HG03354 (cell line): ENCODE measurements around the gene CYLD.

Experiments used
- ATAC-seq: cut with Tn5 transposase; IDR thresholded peaks from one replicate; pipeline ENCODE4 v1.9.1; 2021; ENCODE audit warnings: mild to moderate bottlenecking; ENCODE audit not compliant: unreplicated experiment, poor library complexity, severe bottlenecking

The CYLD gene

DNA sequence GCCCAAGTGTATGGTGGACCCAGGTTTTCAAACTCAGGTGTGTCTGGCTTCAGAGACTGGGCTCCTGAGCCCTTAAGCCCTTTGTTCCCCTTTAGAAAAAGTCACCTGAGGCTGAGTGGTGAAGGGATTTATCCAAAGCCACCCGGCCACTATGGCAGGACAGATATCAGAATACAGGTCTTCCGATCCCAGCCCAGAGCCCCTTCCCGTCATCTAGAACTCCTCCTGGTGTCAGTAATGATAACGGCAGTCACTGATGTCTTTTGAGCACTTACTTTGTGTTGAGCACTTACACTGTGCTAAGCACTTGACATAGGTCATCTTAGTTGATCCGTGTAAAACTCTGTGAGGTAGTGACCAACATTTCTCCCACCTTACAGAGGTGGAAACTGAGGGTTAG is 31.9 kb upstream of the CYLD start:
- ATAC-seq = no peak

DNA sequence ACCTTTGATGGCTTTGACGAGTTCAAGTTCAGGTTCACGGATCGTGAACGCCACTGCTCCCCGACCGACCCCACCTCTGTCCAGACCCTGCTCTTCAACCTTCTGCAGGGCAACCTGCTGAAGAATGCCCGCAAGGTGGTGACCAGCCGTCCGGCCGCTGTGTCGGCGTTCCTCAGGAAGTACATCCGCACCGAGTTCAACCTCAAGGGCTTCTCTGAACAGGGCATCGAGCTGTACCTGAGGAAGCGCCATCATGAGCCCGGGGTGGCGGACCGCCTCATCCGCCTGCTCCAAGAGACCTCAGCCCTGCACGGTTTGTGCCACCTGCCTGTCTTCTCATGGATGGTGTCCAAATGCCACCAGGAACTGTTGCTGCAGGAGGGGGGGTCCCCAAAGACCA is 30.8 kb upstream of the CYLD start:
- no peak for ATAC-seq

DNA sequence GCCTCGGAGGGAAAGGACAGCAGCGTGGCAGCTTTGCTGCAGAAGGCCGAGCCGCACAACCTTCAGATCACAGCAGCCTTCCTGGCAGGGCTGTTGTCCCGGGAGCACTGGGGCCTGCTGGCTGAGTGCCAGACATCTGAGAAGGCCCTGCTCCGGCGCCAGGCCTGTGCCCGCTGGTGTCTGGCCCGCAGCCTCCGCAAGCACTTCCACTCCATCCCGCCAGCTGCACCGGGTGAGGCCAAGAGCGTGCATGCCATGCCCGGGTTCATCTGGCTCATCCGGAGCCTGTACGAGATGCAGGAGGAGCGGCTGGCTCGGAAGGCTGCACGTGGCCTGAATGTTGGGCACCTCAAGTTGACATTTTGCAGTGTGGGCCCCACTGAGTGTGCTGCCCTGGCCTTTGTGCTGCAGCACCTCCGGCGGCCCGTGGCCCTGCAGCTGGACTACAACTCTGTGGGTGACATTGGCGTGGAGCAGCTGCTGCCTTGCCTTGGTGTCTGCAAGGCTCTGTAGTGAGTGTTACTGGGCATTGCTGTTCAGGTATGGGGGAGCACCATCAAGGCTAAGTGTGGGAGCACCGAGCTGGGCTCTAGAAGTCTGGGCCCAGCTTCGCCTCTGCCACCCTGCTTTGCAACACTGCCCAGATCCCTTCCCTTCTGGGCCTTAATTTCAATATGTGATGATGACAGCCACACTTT is 29.9 kb upstream of the CYLD start:
- no peak for ATAC-seq

DNA sequence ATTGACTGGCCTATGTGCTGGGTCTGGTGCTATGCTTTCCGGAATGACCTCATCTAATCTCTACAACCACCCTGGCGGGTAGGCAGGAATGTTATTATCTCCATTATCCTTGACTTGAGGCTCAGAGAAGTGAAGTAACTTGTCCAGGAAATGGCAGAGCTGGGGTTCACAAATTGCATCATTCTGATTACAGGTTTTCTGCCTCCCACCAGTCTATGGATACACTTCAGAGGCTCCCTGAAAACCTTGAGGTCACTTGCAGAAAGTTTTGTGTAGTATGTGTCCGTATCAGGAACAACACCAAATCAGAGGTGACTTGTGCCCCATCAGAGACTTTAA is 29.4 kb upstream of the CYLD start:
- no peak for ATAC-seq

DNA sequence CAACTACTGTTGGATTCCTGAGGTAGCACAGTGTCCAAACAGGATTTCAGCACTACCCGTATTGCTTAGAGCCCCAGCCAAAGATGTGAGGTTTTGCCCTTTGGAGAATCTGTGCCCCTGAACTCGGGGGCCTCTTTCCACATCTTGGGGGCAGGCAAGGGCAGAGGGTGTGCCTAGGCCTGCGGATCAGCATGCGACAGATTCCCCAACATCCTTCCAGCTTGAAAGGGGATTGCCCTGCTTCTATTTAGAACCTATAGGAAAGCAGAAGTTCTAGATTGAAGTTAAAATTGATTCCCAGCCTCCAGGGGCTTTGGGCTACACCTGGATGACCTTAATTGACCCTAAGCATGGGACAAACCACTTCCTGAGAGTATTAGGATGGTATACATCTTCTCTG is 28.9 kb upstream of the CYLD start:
- ATAC-seq = no peak

DNA sequence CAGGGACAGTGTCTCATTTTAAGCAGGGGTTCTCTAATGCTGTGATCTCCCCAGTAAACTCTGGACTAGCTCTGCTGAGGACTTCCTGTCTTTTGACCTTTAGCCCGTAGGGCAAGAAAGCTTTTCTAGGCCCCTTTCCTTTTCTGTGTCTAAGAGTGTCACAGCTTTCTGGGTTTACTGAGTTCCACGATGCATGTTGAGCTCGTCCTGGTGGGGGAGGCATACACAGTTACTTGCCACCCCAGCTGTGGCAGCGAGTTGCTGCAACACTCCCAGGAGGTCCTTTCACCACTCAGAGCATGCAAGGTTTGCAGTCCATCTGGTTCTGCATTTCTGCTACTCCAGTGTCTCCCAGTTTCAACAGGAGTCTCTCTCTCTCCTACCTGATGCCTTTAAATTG is 24.8 kb upstream of the CYLD start:
- no peak for ATAC-seq

DNA sequence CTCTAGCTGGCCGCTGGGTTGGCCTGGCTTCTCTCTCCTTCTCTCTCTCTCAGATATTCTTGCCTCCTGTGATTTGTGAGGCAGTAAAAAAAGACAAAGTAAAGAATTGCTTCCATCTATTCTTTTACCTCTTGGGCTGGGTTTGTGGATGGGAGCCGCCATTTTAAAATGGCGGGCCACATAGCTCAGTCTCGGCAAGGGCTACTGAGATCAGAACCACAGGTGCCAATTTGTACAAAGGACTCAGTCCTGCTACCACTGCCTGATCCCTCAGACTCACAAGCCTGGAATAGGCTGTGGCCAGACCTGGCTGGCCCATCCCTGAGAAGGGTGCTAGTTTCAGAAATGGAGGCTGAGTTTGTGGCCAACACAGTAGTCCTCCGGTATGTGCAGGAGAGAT is 24.4 kb upstream of the CYLD start:
- ATAC-seq = no peak

DNA sequence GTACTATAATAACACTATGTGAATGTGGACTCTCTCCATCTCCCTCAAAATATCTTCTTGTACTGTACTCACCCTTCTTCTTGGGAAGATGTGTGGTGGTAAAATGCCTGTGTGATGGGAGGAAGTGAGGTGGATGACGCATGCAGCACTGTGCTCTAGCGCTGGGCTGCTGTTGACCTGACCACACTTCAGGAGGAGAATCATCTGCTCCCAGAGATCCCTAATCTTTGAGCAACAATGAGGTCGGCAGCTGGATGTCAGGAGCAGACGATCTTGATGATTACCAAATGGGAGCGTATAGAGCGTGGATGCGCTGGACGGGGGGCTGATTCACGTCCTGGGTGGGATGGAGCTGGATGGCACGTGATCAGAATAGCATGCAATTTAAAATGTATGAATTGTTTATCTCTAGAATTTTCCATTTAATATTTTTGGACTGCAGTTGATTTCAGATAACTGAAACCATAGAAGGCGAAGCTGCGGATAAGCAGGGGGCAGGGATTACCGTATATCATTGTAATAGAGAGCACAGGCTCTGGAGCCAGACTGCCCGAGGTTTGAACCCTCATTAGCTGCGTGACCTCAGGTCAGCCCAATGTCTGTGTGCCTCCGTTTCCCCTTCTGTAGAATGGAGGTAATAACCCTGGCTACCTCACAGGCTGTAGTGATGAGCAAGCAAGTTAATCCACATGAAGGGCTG is 23.7 kb upstream of the CYLD start:
- no peak for ATAC-seq

DNA sequence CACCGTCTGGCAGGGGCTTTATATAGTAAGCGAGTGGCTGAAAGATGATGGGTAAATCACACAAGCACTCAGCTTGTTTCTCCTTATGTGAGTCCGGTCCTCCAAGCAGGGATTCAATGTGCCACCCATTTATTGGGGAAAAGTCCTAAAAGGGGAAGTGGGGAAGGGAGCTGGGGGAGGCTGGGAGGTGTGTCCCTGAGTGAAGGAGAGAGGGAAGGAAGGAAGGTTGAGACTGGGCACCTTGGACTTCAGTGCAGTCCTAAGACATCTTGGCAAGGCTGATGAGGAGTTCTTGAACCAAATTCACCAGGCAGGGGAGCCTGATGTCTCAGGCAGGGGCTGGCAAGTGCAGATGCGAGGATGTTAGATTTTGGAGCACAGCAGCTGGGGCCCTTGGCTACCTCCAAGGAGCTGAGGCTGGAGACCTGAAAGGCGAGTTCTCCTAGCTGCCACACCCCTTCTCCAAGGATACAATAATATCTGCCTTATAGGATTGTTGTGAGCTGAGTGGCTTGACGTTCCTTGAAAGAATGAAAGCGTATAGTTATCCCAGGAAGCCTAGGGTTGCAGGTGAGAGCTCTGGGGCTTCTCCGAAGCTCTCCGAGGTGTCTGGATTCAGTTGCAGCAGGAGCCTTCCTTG is 23.0 kb upstream of the CYLD start:
- no peak for ATAC-seq

DNA sequence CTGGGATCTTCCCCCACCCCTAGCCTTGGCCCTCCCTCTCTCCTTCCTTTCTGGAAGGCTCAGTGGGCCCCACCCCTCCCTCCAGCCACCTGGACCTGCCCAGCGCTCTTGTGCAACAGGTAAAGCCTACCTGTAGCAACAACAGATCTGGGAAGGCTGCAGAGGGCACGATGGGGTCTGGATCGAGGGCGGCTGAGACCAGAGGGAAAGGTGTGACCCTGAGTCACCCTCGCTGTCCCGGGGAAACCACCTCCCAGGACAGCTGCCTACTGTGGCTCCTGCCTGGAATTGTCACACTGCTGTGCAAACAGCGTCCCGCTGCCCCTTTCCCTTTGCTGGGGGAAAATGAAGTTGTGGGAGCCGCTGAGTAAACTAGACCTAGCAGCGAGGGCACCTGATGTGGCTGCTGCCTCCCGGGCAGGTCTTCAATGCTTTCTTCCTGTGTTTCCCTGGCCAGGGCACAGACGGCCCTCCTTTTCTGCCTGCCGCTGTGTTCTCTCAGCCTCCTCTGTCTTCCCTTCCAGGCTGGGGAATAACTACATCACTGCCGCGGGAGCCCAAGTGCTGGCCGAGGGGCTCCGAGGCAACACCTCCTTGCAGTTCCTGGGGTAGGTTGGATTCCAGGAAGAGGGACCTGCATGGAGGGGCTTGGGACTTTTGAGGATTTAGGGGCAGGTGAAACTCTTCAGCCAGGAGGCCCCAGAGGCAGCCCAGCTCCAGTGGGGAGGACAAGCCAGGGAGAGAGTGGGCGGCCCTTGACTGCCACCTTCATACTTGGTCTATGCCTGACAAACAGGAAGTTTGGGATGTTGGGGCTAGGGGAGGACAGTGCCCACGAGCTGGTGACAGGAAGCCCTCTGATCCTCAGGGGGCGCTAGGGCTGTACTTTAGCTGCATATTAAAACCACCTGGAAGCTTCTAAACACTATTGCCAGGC is 22.2 kb upstream of the CYLD start:
- ATAC-seq = no peak

DNA sequence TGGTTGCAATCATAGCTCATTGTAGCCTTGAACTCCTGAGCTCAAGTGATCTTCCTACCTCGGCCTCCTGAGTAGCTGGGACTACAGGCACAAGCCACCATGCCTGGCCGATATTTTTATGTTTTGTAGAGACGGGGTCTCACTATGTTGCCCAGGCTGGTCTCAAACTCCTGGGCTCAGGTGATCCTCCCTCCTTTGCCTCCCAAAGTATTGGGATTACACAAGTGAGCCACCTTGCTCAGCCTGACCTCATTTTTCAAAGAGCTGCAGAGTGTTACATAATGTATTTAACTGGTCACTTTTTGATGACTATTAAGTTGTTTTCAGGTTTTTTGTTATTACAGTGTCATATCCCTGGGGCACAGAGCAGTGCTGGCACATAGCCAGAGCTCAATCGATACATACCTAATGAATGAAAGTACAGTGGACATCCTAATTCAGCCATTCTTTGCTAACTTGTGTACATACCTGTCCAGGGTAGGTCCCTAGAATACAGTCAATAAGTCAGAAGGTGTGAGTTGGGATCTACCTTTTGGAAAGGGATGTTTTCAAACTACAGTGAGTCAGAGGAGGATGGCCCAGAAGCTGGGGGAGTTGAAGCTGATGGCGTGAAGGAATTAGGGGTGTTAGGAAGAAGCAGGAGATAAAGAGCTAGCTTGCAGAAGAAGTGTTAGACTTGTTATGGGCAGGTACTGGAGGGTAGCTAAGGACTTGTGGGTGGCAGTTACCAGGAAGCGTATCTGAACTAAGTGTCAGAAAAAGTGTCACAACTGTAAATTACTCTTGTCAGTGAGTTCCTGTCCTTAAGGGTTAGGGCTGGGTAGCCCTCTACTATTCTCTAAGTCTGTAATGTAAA is 20.1 kb upstream of the CYLD start:
- no peak for ATAC-seq

DNA sequence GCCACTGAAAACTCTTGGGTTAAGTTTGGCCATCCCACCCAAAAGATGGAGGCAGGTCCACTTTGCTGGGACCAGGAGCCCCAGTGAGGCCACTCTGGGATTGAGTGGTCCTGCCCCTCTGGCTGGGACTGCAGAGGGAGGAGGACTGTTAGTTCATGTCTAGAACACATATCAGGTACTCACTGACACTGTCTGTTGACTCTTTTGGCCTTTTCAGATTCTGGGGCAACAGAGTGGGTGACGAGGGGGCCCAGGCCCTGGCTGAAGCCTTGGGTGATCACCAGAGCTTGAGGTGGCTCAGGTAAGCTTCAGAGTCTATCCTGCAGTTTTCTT is 19.5 kb upstream of the CYLD start:
- no peak for ATAC-seq

DNA sequence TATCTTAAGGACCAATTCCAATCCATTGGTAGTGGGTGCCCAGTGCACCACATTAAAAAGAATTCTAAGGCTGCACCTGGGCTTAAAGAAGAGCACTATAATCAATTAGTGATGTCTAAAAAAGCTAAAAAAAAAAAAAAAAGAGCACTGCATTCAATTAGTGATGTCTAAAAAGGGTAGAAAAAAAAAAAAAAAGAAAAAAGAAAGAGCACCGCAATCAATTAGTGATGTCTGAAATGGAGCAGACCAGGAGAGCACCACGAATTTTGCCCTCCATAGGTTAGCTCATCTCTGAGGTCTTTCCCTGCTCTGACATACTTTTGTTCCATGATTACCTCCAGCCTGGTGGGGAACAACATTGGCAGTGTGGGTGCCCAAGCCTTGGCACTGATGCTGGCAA is 18.9 kb upstream of the CYLD start:
- ATAC-seq = no peak

DNA sequence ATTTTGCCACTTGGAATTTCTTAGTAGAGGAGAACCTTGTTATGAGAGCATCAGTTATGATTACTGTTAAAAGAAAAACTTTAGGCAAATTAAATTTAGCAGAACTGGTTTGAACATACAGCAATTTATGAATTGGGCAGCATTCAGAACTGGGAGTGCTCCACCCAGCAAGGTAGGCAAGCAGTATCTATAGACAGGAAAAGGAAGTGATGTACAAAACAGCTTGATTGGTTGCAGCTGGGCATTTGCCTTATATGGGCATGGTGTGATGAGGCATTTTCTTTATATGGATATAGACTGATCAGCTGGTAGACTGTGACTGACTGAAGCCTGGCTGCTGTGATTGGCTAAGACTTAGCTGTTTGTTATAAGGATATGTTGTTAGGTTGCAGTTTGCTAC is 17.6 kb upstream of the CYLD start:
- no peak for ATAC-seq

DNA sequence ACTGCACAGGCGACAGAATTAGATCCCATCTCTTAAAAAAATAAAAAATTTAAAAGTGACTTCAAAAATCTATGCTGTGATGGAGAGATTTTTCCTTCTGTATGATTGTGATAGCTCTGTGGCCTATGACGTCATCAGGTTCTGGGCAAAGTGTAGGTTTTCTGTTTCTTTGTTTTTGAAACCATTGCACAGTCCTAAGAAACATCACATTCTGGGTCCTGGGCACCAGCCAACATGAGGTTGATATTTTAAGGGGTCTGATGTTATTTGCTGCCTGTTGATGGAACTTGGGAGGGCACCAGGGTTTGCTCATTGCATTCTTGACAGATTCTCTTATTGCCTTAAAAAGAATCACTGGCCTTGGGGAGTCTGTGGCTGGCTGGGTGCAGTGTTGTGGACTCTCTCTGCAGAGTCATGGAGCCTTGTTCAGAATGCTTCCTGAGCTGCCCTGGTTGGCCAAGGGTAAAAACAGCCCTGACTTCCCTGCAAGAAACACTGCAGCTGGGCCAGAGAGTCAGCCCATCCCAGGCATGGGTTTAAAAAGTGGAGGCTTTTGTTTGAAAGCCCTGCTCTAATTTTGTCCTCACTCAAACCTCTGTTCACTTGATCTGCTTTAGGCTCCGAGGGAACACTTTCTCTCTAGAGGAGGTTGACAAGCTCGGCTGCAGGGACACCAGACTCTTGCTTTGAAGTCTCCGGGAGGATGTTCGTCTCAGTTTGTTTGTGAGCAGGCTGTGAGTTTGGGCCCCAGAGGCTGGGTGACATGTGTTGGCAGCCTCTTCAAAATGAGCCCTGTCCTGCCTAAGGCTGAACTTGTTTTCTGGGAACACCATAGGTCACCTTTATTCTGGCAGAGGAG is 10.5 kb upstream of the CYLD start:
- ATAC-seq = no peak

DNA sequence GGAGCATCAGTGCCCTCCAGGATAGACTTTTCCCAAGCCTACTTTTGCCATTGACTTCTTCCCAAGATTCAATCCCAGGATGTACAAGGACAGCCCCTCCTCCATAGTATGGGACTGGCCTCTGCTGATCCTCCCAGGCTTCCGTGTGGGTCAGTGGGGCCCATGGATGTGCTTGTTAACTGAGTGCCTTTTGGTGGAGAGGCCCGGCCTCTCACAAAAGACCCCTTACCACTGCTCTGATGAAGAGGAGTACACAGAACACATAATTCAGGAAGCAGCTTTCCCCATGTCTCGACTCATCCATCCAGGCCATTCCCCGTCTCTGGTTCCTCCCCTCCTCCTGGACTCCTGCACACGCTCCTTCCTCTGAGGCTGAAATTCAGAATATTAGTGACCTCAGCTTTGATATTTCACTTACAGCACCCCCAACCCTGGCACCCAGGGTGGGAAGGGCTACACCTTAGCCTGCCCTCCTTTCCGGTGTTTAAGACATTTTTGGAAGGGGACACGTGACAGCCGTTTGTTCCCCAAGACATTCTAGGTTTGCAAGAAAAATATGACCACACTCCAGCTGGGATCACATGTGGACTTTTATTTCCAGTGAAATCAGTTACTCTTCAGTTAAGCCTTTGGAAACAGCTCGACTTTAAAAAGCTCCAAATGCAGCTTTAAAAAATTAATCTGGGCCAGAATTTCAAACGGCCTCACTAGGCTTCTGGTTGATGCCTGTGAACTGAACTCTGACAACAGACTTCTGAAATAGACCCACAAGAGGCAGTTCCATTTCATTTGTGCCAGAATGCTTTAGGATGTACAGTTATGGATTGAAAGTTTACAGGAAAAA is 9.7 kb upstream of the CYLD start:
- ATAC-seq = no peak

DNA sequence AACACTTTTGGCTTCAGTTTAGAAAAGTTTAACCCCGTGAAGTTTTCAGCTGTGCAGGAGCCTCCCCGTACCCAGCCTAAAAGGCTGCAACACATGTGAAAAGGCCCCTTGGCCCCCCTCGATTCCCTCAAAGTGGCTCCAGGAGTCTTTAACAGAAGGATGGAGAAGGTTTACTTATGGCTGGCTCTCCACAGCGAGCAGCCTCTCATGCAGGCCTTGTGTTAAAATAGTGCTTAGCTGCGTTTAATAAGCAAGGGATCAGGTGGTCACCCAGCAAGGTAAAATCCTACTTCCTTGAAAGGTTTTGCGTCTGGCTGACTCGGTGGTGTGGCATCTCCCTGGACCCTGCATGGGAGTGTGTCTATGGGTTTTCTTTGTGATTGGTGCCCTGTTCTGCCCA is 8.4 kb upstream of the CYLD start:
- ATAC-seq = no peak

DNA sequence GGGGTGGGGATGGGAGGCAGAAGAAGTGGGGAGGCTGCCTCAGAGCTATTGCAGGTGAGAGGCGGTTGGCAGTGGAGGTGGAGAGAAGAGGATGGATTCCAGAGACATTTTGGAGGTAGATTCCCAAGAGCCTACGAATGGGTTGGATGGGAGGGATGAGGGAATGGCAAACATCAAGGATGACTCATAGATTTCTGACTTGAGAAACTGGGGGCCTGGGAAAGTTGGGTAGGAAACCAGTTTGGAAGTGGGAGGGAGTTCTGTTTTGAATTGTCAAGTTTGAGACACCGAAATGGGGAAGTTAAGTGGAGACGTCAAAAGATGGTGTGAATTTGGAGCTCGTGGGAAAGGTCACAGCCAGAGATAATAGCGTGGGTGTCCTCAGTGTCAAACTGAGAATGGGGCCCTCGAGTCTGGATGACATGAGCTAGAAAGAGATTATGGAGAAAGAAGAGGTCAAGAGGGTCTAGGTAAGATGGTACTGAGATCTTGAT is 6.2 kb upstream of the CYLD start:
- ATAC-seq = no peak
